Fibroblast of villous mesenchyme (primary cell): Measurements from ENCODE around the gene PYM1. TPM values are rescaled to one million over a fixed set of nuclear protein-coding genes. Genes with fewer than 3 reads are reported as not detected.
A peak's percentile ranks its signal among the peaks of the same experiment; 100 is the strongest.

Source experiments
- DNase-seq: peaks from one replicate; pipeline ENCODE4 v3.0.0-alpha.2; 2010; ENCODE audit warnings: low read depth
- H3K4me3 ChIP-seq: 2 replicates; pipeline ENCODE4 v1.5.1; 2011; ENCODE audit warnings: low read depth, mild to moderate bottlenecking, low read length
- CTCF ChIP-seq: IDR thresholded peaks from 2 replicates; pipeline ENCODE4 v1.5.1; 2012; ENCODE audit warnings: low read depth, mild to moderate bottlenecking, low read length; ENCODE audit not compliant: insufficient read depth
- total RNA-seq: library from RNA; depleted of rRNA; stranded (reverse); fragments of >200 nt; gene quantifications from 2 replicates; pipeline ENCODE4 v1.2.3, GENCODE V29; 2012

PYM1 gene
- total RNA-seq, 1 donor: 32.8 TPM

GRCh38 chr12:55940065-55940732 lies 12.5 kb upstream of the PYM1 start:
- no peak overlapping the region for H3K4me3 ChIP-seq
- TF ChIP-seq CTCF: peak; percentile 94
- peak; percentile 84 for DNase-seq

- H3K4me3 ChIP-seq: no peak overlapping the region
- no peak for TF ChIP-seq CTCF
- DNase-seq: no peak
Observed at GRCh38 chr12:55938826-55939501, 11.3 kb upstream of the PYM1 start.

GRCh38 chr12:55937981-55938380 lies 10.3 kb upstream of the PYM1 start:
- no peak for DNase-seq
- TF ChIP-seq CTCF: no peak

GRCh38 chr12:55935738-55936151 lies 8.1 kb upstream of the PYM1 start:
- TF ChIP-seq CTCF: no peak
- peak overlapping the region; percentile 32 for H3K4me3 ChIP-seq
- DNase-seq: no peak

More at GRCh38 chr12:55937981-55938380, 10.3 kb upstream of the PYM1 start:
- H3K4me3 ChIP-seq: no peak overlapping the region

- H3K4me3 ChIP-seq: no peak overlapping the region
- DNase-seq: no peak
- TF ChIP-seq CTCF: no peak
Observed at GRCh38 chr12:55934773-55935172, 7.1 kb upstream of the PYM1 start.

- no peak for DNase-seq
- no peak for TF ChIP-seq CTCF
- no peak overlapping the region for H3K4me3 ChIP-seq
Observed at GRCh38 chr12:55933799-55934742, 6.4 kb upstream of the PYM1 start.
